ENCODE results near the gene NEK4. TPM values are rescaled to one million over a fixed set of nuclear protein-coding genes. Genes with fewer than 3 reads are reported as not detected.

NEK4 gene
- total RNA-seq, 1 experiment from 2014 or later = 22.0 TPM

- Histone ChIP-seq H3K9me3 (ENCODE audit: low read depth, low read length, poor library complexity, severe bottlenecking) (no peaks in the 10 kb centered on the region), H3K36me3 (ENCODE audit: insufficient read depth, low read length, poor library complexity, severe bottlenecking) (no peaks in the 10 kb centered on the region), H3K4me3 (ENCODE audit: low read depth, low read length, poor library complexity, severe bottlenecking) (no peak overlapping the region), H3K27me3 (replicated peaks; ENCODE audit: insufficient read depth, low read depth, low read length, poor library complexity) (no peaks in the 10 kb centered on the region), H3K4me1 (ENCODE audit: insufficient read depth, low read length, poor library complexity, severe bottlenecking) (no peaks in the 10 kb centered on the region), H3K27ac (ENCODE audit: low read depth, low read length, poor library complexity, severe bottlenecking) (no peak overlapping the region)
- ChIA-PET POLR2A (ENCODE audit: low non-redundant PET) (no interaction called here), CTCF (no interaction called here)
- DNase-seq (ENCODE audit: low spot score) = no peak
- TF ChIP-seq, protein P1, sequence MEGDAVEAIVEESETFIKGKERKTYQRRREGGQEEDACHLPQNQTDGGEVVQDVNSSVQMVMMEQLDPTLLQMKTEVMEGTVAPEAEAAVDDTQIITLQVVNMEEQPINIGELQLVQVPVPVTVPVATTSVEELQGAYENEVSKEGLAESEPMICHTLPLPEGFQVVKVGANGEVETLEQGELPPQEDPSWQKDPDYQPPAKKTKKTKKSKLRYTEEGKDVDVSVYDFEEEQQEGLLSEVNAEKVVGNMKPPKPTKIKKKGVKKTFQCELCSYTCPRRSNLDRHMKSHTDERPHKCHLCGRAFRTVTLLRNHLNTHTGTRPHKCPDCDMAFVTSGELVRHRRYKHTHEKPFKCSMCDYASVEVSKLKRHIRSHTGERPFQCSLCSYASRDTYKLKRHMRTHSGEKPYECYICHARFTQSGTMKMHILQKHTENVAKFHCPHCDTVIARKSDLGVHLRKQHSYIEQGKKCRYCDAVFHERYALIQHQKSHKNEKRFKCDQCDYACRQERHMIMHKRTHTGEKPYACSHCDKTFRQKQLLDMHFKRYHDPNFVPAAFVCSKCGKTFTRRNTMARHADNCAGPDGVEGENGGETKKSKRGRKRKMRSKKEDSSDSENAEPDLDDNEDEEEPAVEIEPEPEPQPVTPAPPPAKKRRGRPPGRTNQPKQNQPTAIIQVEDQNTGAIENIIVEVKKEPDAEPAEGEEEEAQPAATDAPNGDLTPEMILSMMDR (conservative IDR thresholded peaks at IDR 0.05; ENCODE audit: low read depth, low read length) = no peak
- no peak for TF ChIP-seq EZH2 (IDR thresholded peaks at IDR 0.05; ENCODE audit: borderline replicate concordance, low read depth, low read length, poor library complexity, severe bottlenecking)
- BruUV-seq (replicated peaks) = no TSS peak
- intact Hi-C loops (cut with micrococcal nuclease; ENCODE audit: unreplicated experiment) = no loop called here
Observed at GRCh38 chr3:52788890-52789745, 18.4 kb upstream of the NEK4 start.

DNA sequence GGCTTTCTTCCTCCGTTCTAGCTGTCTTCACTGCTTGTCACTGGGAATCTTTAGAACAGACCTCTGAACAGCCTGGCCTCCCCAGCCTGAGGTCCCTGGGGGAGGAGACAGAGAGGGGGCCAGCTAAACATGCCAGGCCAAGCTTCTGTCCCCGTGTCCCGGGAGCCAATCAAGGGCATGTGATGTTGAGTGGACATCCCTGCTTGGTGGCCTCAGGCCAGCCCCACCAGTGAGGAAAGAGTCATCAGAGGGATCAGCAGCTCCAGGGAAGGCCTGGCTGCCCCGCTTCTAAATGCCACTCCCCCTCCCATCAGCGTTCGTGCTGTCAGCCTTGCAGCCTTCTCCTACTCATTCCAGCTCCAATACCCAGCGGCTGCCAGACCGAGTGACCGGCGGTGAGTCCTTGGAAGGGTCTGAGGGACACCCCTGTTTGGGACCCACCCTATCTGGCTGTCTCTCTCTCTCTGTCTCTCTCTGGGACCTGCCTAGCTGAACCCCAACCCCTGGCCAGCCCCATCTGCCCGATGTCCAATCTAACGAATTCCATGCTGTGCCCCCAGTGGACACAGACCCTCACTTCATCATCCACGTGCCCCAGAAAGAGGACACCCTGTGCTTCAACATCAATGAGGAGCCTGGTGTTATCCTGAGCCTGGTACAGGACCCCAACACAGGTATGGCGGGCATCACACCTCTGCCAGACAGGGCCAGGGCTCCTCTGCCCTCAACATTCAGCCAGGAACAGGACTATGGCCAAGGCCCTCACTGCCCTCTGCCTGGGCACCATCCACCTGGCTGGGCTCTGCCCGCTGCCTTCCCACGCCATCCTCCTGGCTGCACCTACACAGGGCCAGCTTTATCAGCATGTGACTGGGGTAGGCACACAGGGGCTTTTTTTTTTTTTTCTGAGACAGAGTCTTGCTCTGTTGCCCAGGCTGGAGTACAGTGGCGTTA is 17.2 kb upstream of the NEK4 start:
- no TSS peak for BruUV-seq (replicated peaks)
- ChIA-PET POLR2A (ENCODE audit: low non-redundant PET) (no interaction called here), CTCF (no interaction called here)
- DNase-seq (ENCODE audit: low spot score) = no peak
- no peak for TF ChIP-seq EZH2 (IDR thresholded peaks at IDR 0.05; ENCODE audit: borderline replicate concordance, low read depth, low read length, poor library complexity, severe bottlenecking)
- intact Hi-C loops (cut with micrococcal nuclease; ENCODE audit: unreplicated experiment) = no loop called here
- Histone ChIP-seq H3K36me3 (ENCODE audit: insufficient read depth, low read length, poor library complexity, severe bottlenecking) (no peaks in the 10 kb centered on the region), H3K27ac (ENCODE audit: low read depth, low read length, poor library complexity, severe bottlenecking) (no peak overlapping the region), H3K27me3 (replicated peaks; ENCODE audit: insufficient read depth, low read depth, low read length, poor library complexity) (no peaks in the 10 kb centered on the region), H3K9me3 (ENCODE audit: low read depth, low read length, poor library complexity, severe bottlenecking) (no peaks in the 10 kb centered on the region), H3K4me3 (ENCODE audit: low read depth, low read length, poor library complexity, severe bottlenecking) (no peak overlapping the region), H3K4me1 (ENCODE audit: insufficient read depth, low read length, poor library complexity, severe bottlenecking) (no peaks in the 10 kb centered on the region)

- Histone ChIP-seq H3K9me3 (ENCODE audit: low read depth, low read length, poor library complexity, severe bottlenecking) (no peaks in the 10 kb centered on the region), H3K27me3 (replicated peaks; ENCODE audit: insufficient read depth, low read depth, low read length, poor library complexity) (no peaks in the 10 kb centered on the region), H3K36me3 (ENCODE audit: insufficient read depth, low read length, poor library complexity, severe bottlenecking) (no peaks in the 10 kb centered on the region), H3K4me3 (ENCODE audit: low read depth, low read length, poor library complexity, severe bottlenecking) (no peak overlapping the region), H3K4me1 (ENCODE audit: insufficient read depth, low read length, poor library complexity, severe bottlenecking) (no peaks in the 10 kb centered on the region), H3K27ac (ENCODE audit: low read depth, low read length, poor library complexity, severe bottlenecking) (no peak overlapping the region)
- POLR2A ChIA-PET (ENCODE audit: low non-redundant PET) = no interaction called here
- CTCF ChIA-PET = no interaction called here
- no peak for DNase-seq (ENCODE audit: low spot score)
- intact Hi-C loops (cut with micrococcal nuclease; ENCODE audit: unreplicated experiment) = no loop called here
- no TSS peak for BruUV-seq (replicated peaks)
- TF ChIP-seq, protein P1 (conservative IDR thresholded peaks at IDR 0.05; ENCODE audit: low read depth, low read length) = no peak
- TF ChIP-seq EZH2 (IDR thresholded peaks at IDR 0.05; ENCODE audit: borderline replicate concordance, low read depth, low read length, poor library complexity, severe bottlenecking) = no peak
Observed at GRCh38 chr3:52787246-52787645, 16.5 kb upstream of the NEK4 start.
